ENCODE measurements around the gene C1QTNF5. TPM values are rescaled to one million over a fixed set of nuclear protein-coding genes. Genes with fewer than 3 reads are reported as not detected.

C1QTNF5 gene
- total RNA-seq, 1 experiment from 2014 or later, result 3.0 TPM

GRCh38 chr11:119310682-119311052, 30.0 kb downstream of the C1QTNF5 start:
- ChIA-PET POLR2A (interaction anchor here (1.1 kb wide), 1 partner anchor 10 kb away, joined by 5 read pairs; no protein-coding TSS in a partner anchor), CTCF (interaction anchor here (1.2 to 1.5 kb wide), 2 partner anchors 11 to 164 kb away, joined by 3 to 7 read pairs; no protein-coding TSS in a partner anchor)
- H3K9me3 Mint-ChIP-seq, result no peaks in the 10 kb centered on the region
- no peak overlapping the region for H3K4me3 Mint-ChIP-seq
- peaks cover 15% of the 10 kb centered on the region for H3K27me3 Mint-ChIP-seq (ENCODE audit: low read depth)
- H3K36me3 Mint-ChIP-seq, result peaks cover 19% of the 10 kb centered on the region
- no peak overlapping the region for H3K27ac Mint-ChIP-seq
- ATAC-seq (no peak), DNase-seq (ENCODE audit: low spot score) (no peak)
- TF ChIP-seq GRHL2 (CRISPR knock-in tag; IDR thresholded peaks at IDR 0.05; ENCODE audit: insufficient replicate concordance, severe bottlenecking) (no peak), ERG (CRISPR knock-in tag; IDR thresholded peaks at IDR 0.05) (no peak), RELA (CRISPR knock-in tag; IDR thresholded peaks at IDR 0.05; ENCODE audit: borderline replicate concordance) (no peak), ZNF121 (CRISPR knock-in tag; IDR thresholded peaks at IDR 0.05) (no peak), ZNF317 (CRISPR knock-in tag; IDR thresholded peaks at IDR 0.05; ENCODE audit: borderline replicate concordance, low read depth) (no peak), MAX (CRISPR knock-in tag; IDR thresholded peaks at IDR 0.05) (no peak), ZNF219 (CRISPR knock-in tag; IDR thresholded peaks at IDR 0.05; ENCODE audit: borderline replicate concordance) (no peak), MXD4 (CRISPR knock-in tag; IDR thresholded peaks at IDR 0.05; ENCODE audit: borderline replicate concordance) (no peak), ATF1 (CRISPR knock-in tag; IDR thresholded peaks at IDR 0.05) (no peak), STAT6 (CRISPR knock-in tag; conservative IDR thresholded peaks at IDR 0.05; ENCODE audit: low read depth) (no peak), ATF2 (CRISPR knock-in tag; IDR thresholded peaks at IDR 0.05; ENCODE audit: borderline replicate concordance, low read depth) (no peak), ZNF416 (CRISPR knock-in tag; IDR thresholded peaks at IDR 0.05) (no peak), E2F1 (CRISPR knock-in tag; IDR thresholded peaks at IDR 0.05) (no peak), TEAD4 (CRISPR knock-in tag; IDR thresholded peaks at IDR 0.05) (no peak), CREB1 (CRISPR knock-in tag; IDR thresholded peaks at IDR 0.05) (no peak), JUN (CRISPR knock-in tag; IDR thresholded peaks at IDR 0.05) (no peak)
- H3K4me1 Mint-ChIP-seq, result peaks cover 23% of the 10 kb centered on the region

- peaks cover 21% of the 10 kb centered on the region for H3K36me3 Mint-ChIP-seq
- CTCF ChIA-PET, result interaction anchor here (1.2 to 1.5 kb wide), 3 partner anchors 11 to 165 kb away, joined by 3 to 7 read pairs (median 4); no protein-coding TSS in a partner anchor
- no peak overlapping the region for H3K4me3 Mint-ChIP-seq
- H3K4me1 Mint-ChIP-seq, result peaks cover 18% of the 10 kb centered on the region
- DNase-seq (ENCODE audit: low spot score) (no peak), ATAC-seq (no peak)
- H3K27ac Mint-ChIP-seq, result no peak overlapping the region
- POLR2A ChIA-PET, result interaction anchor here (0.6 kb wide), 2 partner anchors 156 to 1239 kb away, joined by 3 read pairs; no protein-coding TSS in a partner anchor
- H3K27me3 Mint-ChIP-seq (ENCODE audit: low read depth), result peaks cover 10% of the 10 kb centered on the region
- no peaks in the 10 kb centered on the region for H3K9me3 Mint-ChIP-seq
- no peak for TF ChIP-seq NR1H2 (CRISPR knock-in tag; IDR thresholded peaks at IDR 0.05)
- TF ChIP-seq CREM (CRISPR knock-in tag; IDR thresholded peaks at IDR 0.05), result no peak
- TF ChIP-seq AR (CRISPR knock-in tag; IDR thresholded peaks at IDR 0.05), result no peak
- no peak for TF ChIP-seq USF2 (CRISPR knock-in tag; IDR thresholded peaks at IDR 0.05)
- TF ChIP-seq NR3C1 (CRISPR knock-in tag; conservative IDR thresholded peaks at IDR 0.05; ENCODE audit: low read depth), result no peak
- TF ChIP-seq MXD4 (CRISPR knock-in tag; IDR thresholded peaks at IDR 0.05; ENCODE audit: borderline replicate concordance), result no peak
- TF ChIP-seq FOXP1 (CRISPR knock-in tag; IDR thresholded peaks at IDR 0.05; ENCODE audit: borderline replicate concordance), result no peak
- TF ChIP-seq SMAD4 (CRISPR knock-in tag; IDR thresholded peaks at IDR 0.05), result no peak
- no peak for TF ChIP-seq IRF2 (CRISPR knock-in tag; IDR thresholded peaks at IDR 0.05; ENCODE audit: borderline replicate concordance, low read depth)
- TF ChIP-seq GRHL2 (CRISPR knock-in tag; IDR thresholded peaks at IDR 0.05; ENCODE audit: insufficient replicate concordance, severe bottlenecking), result no peak
Observed at GRCh38 chr11:119309953-119310681, 30.6 kb downstream of the C1QTNF5 start.

All from WTC11 (cell line).